H1 (cell line): ENCODE results near the gene BRICD5. TPM values are rescaled to one million over a fixed set of nuclear protein-coding genes. Genes with fewer than 3 reads are reported as not detected.

ENCODE experiments used
- RXRA ChIP-seq: IDR thresholded peaks from 2 replicates; pipeline ENCODE4 v1.6.1; 2011; ENCODE audit warnings: low read depth, mild to moderate bottlenecking, low read length, moderate library complexity; ENCODE audit not compliant: insufficient read depth
- SIN3A ChIP-seq, 2 experiments: IDR thresholded peaks in 1 of 2; conservative IDR thresholded peaks in 1 of 2; 2 replicates each; pipeline ENCODE4 v1.6.1; 2011 to 2012; ENCODE audit warnings: low read length in 2 of 2, improper control_type of control experiment in 1 of 2, low read depth in 1 of 2, mild to moderate bottlenecking in 1 of 2
- polyA plus RNA-seq, 7 experiments: library from polyadenylated mRNA; depleted of rRNA in 3 of 7; stranded (reverse) in 5 of 7; unstranded in 2 of 7; fragments of >200 nt in 5 of 7; fragments of 200-250 nt in 2 of 7; gene quantifications; 1 replicate in 5 of 7; 2 replicates in 1 of 7; 4 replicates in 1 of 7; pipeline versions ENCODE4 v1.2.1 to v1.2.3, GENCODE V29; 2011 to 2013; ENCODE audit warnings: missing spikeins in 2 of 7, mixed read lengths in 2 of 7
- total RNA-seq: library from RNA; stranded (reverse); fragmentation: NEBNext Ultra II Directional; extraction: Animal tissue kit (Norgen Biotek cat#: 25700); gene quantifications from 2 replicates; pipeline ENCODE4 v1.2.1, GENCODE V29; 2021
- TF ChIP-seq, protein P1 (sequence below): IDR thresholded peaks from 2 replicates; pipeline ENCODE4 v1.6.1; 2011; ENCODE audit warnings: low read length, improper control_type of control experiment

BRICD5 gene
- total and polyA plus RNA-seq, 2 of the 8 experiments (the other 6 are each of a cell fraction or from before 2014, with no cell fraction given) = 8.5 to 14.2 TPM

DNA sequence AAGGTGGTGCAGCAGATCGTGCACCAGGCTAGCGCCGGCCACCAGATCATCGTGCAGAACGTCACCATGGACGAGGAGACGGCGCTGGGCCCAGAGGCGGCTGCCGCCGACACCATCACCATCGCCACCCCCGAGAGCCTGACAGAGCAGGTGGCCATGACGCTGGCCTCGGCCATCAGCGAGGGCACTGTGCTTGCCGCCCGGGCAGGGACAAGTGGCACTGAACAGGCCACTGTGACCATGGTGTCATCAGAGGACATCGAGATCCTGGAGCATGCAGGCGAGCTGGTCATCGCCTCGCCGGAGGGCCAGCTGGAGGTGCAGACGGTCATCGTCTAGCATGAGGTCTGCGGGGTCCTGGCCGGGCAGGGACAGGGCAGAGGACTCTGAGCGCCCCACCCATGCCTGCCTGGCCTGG is 24.6 kb upstream of the BRICD5 start (continued):
- TF ChIP-seq, protein P1, sequence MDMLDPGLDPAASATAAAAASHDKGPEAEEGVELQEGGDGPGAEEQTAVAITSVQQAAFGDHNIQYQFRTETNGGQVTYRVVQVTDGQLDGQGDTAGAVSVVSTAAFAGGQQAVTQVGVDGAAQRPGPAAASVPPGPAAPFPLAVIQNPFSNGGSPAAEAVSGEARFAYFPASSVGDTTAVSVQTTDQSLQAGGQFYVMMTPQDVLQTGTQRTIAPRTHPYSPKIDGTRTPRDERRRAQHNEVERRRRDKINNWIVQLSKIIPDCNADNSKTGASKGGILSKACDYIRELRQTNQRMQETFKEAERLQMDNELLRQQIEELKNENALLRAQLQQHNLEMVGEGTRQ = no peak
- no peak for TF ChIP-seq RXRA
- no peak for TF ChIP-seq SIN3A (conservative IDR thresholded peaks at IDR 0.05 in 1 of 2, IDR thresholded peaks at IDR 0.05 in 1 of 2; ENCODE audit: low read depth in 1 of 2, low read length in 2 of 2)
